Measurements from ENCODE around the gene CCND1.

Gene CCND1

DNA sequence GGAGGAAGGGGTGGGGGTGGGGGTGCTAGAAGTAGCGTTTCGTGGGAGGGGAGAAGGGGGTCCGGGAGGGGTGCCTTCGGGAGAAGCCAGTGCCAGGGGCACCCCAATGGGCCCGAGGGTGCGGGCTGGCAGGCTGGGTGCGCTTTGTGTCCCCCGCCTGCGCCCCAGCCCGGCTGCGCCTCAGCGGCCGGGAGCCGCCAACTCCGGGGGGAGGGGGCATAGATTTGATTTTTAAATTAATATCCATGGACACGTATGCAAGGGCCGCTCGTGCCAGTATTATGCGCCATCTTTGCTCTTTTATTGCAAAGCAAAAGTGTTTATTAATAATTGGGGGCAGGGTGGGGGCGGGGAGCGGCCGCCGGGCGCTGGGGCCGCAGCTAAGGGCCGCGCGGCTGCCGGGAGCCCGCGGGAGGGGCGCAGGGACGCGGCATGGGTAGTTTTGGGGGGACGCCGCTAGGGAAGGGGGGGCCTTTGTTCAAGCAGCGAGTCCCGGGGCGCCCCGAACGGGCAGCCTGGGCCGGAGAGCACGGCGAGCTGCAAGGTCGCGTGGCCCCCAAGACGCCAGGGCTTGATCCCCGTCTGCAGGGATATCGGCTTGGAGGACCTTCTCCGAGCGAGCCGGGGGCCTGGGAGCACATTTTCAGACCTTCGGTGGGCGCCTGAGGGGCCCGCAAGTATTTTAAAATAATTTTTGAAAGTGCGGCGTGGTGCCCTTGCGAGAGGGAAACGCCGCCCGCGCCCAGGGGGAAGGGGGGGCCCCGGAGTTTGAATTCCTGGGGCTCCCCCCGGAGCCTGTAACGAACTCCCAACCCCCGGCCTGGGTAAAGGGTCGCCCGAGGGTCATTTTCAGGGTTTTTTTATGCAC lies 959 bp downstream of the CCND1 start:
- DNase-seq = no peak

DNA sequence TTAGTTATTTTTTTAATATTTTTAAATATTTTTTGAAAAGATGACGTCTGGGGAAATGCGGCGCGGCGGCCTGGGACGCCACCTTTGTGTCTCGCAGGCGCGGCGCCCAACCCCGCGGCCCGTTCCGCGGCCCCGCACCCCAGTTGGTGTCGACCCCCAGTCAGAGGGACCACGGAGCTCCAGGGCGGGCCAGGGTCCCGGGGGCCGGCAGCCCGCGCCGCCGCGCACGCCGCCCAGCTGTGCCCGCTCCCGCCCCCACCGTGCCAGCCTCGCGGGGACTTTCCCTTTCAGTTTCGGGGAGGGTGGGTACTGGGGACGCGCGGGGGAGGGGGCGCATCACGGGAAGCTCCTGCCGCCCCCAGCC lies 1.6 kb downstream of the CCND1 start:
- DNase-seq = peak in 3 of 5 experiments; percentile 23 to 38 (median 35)

- peak; percentile 59 to 75 (median 66) for DNase-seq
Observed at GRCh38 chr11:69642913-69643632, 2.1 kb downstream of the CCND1 start.

- DNase-seq = no peak
Observed at GRCh38 chr11:69643646-69644045, 2.7 kb downstream of the CCND1 start.

GRCh38 chr11:69644071-69644961 lies 3.4 kb downstream of the CCND1 start:
- DNase-seq = no peak

DNA sequence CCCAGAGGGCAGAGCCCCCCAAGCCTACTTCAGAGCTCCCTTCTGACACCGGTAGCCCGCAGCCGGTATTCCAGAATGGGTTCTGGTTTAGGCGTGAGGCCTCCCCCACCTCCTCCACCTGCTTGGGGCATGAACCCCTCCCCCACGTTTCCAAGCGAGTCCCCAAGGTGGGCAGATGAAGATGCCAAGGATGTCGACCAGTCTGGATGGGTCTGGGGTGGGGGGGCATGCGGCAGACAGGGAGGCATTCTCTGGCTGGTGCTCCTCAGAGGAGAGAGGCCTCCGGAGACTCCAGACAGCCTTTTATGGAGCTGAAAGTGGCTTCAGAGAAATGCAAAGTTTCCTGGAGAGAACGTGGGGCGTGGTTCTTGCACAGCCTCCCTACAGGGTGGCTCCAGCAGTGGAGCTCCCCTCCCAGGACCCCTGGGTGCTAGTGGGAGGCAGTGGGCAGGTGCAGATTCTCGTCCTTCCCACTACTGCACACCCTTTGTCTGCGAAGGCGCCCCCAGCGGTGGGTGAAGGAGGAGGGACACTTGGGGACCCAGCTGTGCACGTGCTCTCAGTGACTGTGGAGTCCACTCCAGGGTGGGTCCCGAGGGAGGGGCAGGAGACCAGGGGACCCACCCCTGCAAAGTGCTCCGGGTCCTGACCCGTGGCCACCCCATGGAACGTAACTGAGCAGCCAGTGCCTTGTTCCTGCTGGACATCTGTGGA lies 4.2 kb downstream of the CCND1 start:
- DNase-seq = no peak

DNA sequence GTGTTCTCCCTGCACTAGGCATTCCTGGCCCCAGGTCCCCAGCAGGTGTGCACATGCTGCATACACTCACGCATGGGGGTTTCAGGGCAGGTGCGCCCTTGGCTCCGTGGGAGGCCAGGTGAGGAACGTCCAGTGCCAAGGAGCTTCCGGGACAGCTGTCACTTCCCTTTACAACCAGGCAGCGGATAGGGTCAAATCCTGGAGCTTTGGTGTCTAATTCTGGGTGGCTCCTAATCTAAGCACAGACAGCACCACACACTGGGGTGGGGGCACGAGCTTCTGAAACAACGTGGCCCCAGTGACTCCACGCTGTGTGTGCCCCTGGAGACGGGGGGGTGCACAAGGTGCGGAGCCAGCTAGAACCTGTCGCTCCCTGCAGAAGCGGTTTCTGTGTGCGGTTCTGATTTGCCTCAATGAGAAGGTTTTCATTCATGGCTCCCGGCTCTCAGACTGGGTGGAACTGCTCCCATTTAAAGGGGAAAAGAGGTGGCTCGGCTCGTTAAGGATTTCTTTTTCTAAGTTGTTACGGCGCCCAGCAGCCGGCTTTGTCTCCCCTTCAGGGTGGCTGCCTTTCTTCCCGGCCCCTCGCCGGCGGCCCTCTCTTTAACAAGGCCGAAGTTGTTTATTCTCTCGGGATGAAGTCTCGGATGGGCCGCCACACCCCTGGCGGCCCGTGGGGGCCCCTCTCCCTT lies 5.0 kb downstream of the CCND1 start:
- no peak for DNase-seq

DNA sequence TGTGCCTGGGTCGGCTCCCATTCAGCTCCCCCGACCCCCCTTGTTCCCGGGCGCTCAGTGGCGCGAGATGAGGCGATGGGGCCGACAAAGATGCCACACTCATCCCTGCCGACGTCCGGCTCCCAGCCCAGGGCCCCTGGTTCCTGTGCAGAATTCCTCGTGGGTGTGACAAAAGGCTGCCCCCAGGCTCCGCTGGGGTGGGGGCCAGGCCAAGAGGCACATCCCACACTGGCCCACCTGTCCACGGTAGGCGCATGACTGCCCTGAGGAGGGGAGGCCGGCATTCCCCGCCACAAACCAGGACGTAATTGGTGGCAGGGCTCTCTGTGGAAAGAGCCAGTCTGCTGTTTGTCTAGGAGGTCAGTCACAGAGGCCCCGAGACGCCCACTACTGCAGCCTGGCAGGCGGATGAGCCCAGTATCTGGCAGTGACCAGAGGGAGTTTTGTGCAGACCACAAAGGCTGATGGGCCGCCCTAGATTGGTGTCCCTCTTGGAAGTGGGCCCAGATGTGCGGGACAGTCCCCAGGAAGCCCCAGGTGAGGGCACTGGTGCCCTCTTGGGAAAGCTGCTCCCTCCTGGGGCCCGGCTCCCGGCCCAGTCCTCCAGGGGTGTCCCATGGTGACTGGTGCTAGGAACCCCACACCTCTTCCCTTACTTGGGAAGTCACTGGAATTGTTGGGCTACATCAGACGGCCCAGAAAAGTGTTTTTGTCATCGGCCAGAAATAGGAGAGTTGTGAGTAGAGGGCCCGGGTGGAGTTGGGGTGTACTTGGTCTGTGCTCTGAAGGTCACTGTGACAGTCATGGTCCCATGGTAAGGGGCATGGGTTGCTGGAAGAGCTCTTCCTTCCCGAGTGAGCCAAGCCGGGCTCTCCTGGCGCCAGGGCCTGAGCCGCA lies 5.8 kb downstream of the CCND1 start:
- DNase-seq = no peak

DNA sequence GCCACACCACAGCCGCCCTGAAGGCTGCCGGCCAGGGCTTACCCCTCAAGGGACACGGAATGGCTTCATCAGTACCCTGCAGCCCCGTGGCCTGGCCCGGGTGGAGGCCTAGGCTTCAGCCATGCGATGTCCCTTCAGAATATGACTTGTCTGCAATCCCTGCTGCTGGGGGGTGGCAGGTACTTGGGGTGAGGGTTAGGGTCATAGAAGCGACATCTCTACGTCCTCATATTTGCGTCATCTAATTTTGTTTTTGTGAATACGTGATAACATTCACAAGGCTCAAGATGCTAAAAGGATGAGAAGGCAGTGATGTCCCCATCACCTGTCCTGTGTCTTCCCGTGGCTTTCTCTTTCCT lies 6.4 kb downstream of the CCND1 start:
- DNase-seq = no peak

DNA sequence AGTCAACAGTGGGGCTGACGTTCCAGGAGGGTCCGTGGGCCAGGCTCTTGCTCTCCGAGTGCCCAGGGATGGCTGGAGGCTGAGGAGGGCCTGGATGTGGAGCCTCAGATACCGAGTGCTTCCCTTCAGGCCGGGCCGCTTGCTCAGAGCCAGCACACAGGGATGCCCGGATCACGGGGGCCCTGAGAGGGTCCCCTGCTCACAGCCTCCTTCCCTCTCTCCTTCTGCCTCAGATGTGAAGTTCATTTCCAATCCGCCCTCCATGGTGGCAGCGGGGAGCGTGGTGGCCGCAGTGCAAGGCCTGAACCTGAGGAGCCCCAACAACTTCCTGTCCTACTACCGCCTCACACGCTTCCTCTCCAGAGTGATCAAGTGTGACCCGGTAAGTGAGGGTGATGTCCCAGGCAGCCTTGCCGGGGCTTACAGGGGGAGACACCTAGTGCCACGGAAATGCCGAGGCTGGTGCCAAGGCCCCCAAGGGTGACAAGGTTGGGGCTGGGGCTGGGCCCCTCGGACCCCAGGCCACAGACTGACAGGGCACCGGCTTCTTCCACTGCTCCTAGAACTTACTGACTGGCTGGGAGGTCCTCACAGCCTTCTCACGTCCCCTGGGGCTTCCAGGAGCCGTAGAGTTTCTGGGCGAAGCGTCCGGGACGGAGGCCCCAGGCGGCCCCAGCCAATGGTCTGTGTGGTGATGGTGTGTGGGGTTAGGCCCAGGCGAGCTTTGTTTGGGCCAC lies 7.0 kb downstream of the CCND1 start:
- no peak for DNase-seq

DNA sequence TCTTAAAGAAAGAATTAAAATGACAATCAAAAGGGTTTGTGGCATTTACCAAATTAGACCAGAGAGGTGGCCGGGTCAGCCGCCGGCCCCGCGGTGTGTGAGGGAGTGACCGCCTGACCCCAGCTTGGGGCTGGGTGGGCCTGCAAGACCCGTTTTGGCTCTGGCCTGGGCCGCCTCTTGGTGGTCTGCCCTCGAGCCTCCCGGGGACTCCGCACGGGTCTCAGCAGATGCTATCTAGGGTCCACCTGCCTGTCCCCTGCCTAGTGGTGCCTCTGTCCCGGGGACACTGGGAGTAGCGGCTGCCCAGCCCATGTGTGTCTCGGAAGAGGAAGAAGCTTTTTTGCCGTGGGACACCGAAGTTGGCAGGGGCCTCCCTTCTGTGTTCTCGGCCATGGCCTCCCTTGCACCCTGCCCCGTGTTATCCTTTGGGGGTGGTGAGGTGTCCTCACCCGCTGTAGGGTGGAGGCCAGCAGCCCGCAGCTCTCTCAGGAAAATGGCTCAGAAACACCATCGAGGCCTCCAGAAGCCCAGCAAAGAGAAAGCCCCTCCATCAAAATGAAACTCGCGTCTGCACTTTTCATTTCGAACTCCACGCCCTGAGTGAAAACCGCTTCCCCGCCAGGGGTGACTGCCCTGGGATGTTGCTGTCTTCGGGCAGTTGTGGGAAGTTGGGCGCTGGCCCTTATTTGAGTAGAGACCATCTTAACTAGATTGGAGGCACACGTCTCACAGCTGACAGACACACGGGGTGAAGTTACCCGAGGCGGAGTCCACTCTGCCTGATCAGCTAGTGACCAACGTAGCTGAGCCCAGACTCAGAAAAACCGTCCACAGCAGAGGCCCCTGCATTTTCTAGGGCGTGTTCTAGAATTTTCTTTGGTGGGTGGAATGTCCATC lies 8.0 kb downstream of the CCND1 start:
- no peak for DNase-seq

- no peak for DNase-seq
Observed at GRCh38 chr11:69649576-69649900, 8.6 kb downstream of the CCND1 start.

GRCh38 chr11:69650081-69650831 lies 9.3 kb downstream of the CCND1 start:
- DNase-seq = no peak

GRCh38 chr11:69650832-69651344 lies 9.9 kb downstream of the CCND1 start:
- no peak for DNase-seq

GRCh38 chr11:69651834-69652620 lies 11.1 kb downstream of the CCND1 start:
- DNase-seq = no peak

DNA sequence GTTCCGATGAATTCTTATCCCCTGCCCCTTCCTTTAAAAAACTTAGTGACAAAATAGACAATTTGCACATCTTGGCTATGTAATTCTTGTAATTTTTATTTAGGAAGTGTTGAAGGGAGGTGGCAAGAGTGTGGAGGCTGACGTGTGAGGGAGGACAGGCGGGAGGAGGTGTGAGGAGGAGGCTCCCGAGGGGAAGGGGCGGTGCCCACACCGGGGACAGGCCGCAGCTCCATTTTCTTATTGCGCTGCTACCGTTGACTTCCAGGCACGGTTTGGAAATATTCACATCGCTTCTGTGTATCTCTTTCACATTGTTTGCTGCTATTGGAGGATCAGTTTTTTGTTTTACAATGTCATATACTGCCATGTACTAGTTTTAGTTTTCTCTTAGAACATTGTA lies 12.0 kb downstream of the CCND1 start:
- no peak for DNase-seq

DNA sequence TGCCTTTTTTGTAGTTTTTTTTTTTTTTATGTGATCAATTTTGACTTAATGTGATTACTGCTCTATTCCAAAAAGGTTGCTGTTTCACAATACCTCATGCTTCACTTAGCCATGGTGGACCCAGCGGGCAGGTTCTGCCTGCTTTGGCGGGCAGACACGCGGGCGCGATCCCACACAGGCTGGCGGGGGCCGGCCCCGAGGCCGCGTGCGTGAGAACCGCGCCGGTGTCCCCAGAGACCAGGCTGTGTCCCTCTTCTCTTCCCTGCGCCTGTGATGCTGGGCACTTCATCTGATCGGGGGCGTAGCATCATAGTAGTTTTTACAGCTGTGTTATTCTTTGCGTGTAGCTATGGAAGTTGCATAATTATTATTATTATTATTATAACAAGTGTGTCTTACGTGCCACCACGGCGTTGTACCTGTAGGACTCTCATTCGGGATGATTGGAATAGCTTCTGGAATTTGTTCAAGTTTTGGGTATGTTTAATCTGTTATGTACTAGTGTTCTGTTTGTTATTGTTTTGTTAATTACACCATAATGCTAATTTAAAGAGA lies 12.5 kb downstream of the CCND1 start:
- no peak for DNase-seq
